VCaP (cell line): ENCODE results near the gene ANKRD55.
A peak's percentile ranks its signal among the peaks of the same experiment; 100 is the strongest.

Source experiments
- H3K27ac ChIP-seq: fragments of 450-650 bp; 2 replicates; pipeline ENCODE4 v1.5.1; 2017
- CTCF ChIP-seq: fragments of 450-650 bp; conservative IDR thresholded peaks from 2 replicates; pipeline ENCODE4 v1.5.1; 2017; ENCODE audit warnings: mild to moderate bottlenecking, moderate library complexity

Gene ANKRD55

GRCh38 chr5:56094579-56095361, 138.4 kb downstream of the ANKRD55 start:
- H3K27ac ChIP-seq: no peak overlapping the region
- no peak for TF ChIP-seq CTCF

GRCh38 chr5:56093970-56094369, 139.2 kb downstream of the ANKRD55 start:
- TF ChIP-seq CTCF: no peak

GRCh38 chr5:56092115-56092514, 141.0 kb downstream of the ANKRD55 start:
- TF ChIP-seq CTCF: no peak

More at GRCh38 chr5:56093970-56094369, 139.2 kb downstream of the ANKRD55 start:
- no peak overlapping the region for H3K27ac ChIP-seq

GRCh38 chr5:56091664-56092063, 141.5 kb downstream of the ANKRD55 start:
- H3K27ac ChIP-seq: peak overlapping the region; percentile 57
- no peak for TF ChIP-seq CTCF

More at GRCh38 chr5:56092115-56092514, 141.0 kb downstream of the ANKRD55 start:
- peak overlapping the region; percentile 57 for H3K27ac ChIP-seq

GRCh38 chr5:56090793-56091460, 142.2 kb downstream of the ANKRD55 start:
- no peak for TF ChIP-seq CTCF

GRCh38 chr5:56088967-56089829, 143.9 kb downstream of the ANKRD55 start:
- TF ChIP-seq CTCF: no peak
- H3K27ac ChIP-seq: no peak overlapping the region

More at GRCh38 chr5:56090793-56091460, 142.2 kb downstream of the ANKRD55 start:
- peak overlapping the region; percentile 57 for H3K27ac ChIP-seq
